ENCODE results near the gene MTHFS. TPM values are rescaled to one million over a fixed set of nuclear protein-coding genes. Genes with fewer than 3 reads are reported as not detected.

Gene MTHFS
- total RNA-seq, 1 donor from 2014 or later, result 25.4 TPM

DNA sequence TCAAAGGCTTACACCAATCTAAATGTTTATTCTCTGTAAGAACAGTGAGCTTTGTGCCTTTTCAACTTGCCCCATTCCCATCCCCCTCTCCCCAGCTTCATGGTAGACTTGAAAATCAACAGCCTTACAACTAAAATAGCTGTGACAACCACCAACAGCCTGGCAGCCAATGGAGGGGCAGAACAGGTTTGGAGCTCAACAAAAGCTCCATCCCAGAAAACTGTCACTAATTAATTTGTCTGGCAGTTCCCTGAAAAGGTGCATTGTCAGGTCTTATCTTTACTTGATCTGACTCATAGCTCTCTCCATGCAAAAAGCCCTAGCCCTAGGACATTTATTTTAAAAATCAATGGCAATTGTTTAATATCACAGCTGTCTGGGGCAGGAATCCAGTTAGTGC, 22.6 kb downstream of the MTHFS start:
- DNase-seq, result no peak

DNA sequence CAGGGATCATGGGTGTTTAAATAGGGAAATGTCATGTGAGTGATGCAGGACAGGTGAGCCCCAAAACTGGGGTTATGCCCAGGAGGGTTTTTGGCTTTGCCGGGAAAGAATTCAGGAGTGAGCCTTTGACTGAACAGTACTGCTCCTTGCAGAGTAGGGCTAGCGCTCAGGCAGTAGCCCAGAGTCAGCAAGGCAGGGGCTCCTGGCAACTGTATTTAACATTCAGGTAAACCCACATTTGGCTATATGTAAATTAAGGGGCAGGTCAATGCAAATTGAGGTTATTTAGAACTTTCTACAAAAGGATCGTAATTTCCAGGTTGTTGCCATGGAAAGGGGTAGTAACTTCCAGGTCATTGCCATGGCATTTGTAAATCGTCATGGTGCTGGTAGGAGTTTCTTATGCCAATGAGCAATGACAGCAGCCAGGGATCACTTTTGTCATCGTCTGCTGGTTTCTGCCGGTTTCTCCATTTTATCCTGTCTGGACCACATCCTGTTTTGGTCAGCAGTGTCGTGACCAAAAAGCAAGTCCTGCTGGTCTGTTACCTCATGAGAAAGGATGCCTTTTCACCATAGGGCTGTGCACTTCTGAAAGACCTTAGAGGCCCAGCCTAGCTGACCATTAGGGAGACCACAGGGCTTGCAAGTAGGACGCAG, 24.3 kb downstream of the MTHFS start:
- no peak for DNase-seq

DNA sequence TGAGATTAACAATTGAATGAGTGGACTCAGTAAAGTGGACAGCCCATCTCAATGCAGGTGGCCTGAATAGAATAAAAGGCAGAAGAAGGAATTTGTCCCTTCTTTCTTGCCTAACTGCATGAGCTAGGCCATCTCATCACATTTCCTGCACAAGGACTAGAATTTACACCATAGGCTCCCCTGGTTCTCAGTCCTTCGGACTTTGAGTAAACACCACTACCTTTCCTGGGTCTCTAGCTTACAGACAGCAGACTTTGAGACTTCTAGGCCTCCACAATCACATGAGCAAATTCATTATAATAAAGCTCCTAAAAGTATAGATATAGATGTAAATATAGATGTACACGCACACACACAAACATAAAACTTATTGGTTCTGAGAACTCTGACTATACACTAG, 28.3 kb downstream of the MTHFS start:
- no peak for DNase-seq

DNA sequence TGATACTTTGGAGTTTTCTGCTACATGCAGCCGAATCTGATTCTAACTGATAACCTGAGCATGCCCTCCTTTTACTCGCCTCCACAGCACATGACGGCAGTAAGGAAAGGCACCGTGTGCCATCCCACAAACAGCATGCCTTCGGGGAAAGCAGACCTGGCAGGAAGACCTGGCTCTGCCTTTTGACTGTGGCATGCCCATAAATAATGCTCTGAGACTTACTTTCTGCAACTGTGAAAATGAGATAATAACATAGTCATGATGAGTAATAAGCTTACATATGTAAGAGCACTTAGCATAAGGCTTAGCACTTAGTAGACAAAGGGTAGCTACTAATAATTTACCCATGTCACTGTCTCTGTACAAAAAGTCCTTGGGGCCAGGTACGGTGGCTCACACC, 32.9 kb downstream of the MTHFS start:
- no peak for DNase-seq

DNA sequence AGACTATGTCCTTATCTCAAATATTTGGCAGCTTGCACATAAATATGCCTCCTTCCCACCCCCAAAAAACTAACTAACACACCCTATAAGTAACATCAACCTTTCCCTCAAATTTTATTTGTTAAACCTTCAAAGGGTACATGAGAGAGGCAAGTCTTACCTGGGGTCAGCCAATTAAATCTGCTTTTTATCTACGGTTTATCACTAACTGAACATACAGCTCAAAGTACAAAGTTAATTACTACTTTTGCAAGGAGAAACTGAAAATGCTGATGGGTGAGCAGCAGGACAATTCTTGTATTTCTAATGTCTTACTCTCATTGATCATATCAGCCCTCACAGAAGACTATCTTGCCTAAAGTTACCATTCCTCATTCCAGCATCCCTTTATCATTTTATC, 34.6 kb downstream of the MTHFS start:
- DNase-seq, result no peak

DNA sequence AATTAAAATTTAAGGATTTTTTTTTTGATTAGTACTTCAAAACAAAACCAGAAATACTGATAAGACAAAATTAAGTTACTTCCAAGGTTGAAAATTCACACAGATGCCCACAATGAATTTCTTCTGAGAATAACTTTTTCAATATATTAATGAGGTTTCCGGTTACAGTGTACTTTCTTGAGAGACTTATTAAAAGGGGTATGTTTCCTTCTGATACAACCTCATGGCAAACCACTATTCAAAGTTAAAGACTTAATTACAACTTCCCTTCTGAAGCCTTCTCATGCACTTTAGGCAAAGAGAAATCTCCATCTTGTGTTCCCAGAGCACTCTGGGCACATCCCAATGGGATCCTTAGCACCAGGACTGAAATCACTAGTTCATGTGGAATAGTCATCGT, 36.2 kb downstream of the MTHFS start:
- DNase-seq, result no peak

DNA sequence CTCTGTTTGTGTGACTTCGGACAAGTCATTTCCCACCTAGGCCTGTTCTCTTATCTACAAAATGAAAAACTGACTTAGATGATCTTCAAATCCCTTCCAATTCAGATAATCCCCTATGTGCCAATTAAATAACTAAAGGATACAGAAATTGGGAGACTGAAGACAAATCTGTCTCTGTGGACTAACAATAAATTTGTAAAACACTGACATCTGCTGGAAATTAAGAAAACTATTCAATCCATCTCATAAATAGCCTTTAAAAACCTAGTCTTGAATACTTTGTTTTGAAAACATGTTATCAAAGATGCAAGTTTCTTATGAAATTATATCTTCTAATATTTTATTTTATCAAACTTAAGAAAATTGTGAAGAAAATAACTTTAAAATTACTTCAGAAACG, 38.3 kb downstream of the MTHFS start:
- DNase-seq, result no peak

DNA sequence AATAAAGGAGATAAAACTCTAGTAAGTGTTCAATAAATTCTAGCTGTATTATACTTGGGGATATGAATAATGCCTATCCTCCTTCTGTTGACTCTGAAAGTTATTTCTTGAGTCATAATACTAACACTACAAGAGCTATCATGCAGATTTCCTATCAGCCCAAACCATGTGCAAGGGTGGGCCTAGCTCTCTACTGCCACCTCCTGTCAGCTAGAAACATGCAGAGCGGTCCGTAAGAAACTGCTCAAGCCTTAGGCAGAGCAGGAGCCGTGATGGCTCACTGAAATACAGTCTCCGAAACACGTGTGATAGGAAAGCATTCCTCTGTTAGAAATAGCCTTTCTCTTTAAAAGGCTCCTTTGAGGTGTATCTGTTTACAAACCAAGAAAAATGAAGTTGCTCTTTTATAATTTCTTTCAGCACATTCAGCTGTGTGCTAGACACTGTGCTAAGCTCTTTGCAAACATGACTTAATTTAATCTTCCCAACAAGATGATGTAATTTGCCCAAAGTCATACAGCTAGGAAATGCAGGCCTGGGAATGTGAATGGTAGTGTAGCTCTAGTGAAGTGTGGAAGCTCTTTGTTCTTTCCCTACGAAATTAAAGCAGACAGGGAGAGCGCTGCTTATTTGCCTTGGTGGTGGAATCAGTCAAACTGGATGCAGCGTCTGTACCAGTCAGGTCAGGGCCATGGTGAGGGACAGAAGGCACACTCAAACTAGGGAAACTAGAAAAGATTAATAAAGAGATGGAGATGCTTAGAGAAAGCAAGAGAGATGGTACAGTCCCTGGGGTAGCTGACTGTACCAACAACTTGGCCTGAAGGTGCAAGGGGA, 43.1 kb downstream of the MTHFS start:
- DNase-seq, result peak; percentile 90

DNA sequence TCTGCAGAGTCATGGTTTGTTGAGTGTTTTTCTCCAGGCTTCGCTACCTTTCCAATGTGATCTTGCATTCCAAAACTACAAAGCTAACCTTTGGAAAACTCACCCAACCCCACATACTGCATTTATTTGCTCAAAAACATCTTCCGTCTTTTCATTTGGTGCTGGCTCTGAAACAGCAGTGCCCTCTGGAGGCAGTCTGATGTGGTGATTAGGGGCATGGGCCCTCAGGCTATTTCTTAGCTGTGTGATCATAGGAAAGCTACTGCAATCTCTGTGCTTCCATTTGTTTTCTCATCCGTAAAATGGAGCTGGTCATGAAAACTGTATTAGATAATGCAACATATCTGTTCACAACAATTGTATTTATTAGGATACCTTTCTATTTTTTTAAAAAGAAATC, 47.0 kb downstream of the MTHFS start:
- peak; percentile 28 for DNase-seq

DNA sequence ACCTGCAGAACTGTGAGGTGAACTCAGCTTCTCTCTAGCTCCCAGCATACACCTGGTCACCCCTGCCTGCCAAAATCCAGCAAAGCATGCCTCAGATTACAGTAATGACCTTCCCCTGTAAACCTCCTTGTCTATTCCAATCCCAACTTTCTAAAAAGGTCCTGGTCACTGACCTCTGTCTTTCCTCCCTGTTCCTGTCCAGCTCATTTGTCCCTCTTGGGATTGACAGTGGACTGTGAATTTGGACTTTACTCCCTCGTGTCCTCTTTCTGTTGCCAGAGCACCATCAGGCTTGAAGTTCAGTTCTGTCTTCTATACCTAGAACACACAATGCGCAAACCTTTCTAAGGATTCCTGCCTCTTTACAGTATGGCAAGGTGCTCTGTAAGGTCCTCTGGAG, 50.3 kb downstream of the MTHFS start:
- no peak for DNase-seq

DNA sequence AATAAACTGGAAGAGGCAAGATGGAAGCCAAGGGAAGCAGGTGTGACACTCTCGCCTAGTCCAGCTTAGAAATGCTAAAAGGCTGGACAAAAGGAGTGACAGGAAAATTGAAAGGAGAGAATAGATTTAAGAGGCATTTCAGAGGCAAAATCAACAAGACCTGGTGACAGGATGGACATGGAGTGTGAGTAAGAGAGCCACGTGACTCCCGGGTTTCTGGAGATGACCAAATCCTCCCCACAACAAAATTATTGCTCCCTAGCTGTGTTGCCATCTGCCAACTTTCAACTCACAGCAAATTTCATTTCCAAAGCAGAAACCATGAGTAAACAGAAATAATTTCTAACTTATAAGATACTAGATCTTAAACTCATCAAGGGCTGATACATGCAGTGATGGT, 52.6 kb downstream of the MTHFS start:
- no peak for DNase-seq

DNA sequence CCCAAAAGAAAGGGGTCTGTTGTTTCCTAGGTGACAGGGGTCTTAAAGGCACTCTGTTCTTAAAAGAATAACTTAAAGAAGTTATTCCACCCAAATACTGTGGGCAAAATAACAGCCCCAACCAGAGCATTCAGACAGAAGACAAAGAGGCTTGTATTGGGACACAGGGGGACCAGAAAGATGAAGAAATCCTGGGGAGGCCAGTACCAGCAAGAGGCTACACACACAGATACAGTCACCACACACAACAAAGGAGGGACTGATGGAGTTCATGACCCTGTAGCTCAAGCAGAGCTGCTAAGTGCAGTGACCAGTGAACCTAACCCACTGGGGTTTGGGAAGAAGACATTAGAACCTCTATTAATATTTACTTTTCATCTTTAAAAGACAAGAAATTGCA, 59.0 kb downstream of the MTHFS start:
- DNase-seq, result no peak

DNA sequence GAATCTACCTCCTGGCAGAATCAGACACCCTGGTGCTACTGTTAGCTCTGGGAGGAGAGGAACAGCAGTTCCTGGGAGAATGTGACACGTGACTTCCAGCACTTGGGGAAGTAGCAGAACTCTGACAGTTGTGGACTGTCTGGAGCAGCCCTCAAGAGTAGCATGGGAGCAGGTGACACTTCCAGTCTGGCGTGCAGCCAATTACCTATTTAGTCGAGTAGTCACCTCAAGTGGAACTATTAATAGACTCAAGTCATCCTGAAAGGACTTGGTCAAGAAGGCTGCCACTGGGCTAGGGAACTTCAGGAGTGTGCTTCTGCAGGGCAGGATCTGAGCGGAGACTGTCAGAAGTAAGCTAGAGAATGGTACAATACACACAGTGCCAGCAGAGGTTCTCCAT, 62.3 kb downstream of the MTHFS start:
- DNase-seq, result peak; percentile 80

DNA sequence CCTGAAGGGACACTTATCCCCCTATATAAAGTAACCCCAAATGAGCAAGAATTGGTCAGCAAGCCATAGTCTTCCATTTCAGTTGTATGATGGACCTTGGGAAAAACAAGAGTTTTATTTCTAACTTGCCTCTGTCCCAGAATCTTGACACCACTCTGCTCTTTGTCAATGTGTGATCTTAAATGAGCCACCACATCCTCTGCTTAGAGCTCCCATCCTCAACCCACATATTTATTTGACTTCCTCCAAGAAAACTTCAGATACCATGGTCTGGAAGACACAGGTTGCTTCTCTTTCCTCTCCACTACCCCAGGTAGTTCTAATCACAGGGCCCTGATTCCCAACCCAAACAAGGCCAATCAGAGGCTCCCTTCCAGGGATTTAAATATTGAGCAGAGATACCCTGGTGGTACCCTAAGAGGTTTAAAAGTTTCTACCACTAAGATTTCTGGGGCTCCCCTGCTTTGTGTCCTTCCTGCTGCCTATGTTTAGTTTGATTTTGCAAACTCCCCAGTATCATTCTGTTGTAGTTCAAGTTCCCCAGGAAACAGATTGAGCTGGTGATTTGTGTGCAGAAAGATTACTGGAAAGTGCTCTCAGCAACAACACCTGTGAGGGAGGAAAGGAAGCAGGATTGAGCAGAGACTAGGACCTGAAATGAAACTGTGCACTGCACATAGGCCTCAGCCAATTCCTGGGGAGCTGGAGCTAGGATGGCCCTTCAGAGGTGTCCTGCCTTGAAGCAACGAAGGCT, 64.3 kb downstream of the MTHFS start:
- no peak for DNase-seq

DNA sequence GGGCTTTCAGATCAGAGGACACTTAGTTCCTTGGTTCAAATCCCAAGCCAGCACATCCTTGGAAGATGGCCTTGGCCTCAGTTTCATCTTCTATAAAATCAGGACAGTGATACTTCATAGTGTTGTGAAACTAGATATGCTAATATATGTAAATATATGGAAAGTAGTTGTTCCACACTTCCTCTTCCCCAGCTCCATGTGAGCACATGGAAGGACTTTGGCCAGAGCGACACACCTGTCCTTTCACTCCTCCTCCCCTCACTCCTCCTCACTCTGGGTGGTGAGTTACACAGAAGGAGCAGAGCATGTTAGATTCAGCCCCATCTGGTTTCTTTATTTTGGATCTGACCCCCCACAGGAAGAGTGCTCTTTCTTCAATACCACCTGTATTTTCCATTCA, 65.2 kb downstream of the MTHFS start:
- no peak for DNase-seq

DNA sequence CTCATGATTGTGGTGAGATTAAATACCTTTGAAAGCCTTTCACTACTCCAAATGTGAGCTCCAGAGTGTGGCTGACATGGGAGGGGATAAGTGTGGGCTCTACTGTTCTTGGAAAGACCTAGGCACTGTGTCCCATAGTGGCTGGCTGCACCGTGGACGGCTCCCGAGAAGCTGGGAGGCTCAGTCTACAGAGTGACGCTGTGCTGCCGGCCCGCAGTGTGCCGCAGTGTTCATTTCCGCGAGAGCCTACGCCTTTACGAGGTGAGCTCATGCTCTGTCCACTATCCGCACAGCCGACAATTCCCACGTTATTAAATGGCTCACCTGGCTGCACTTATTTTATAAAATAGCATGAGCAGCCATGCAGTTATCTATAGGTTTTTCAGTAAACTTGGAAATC, 66.9 kb downstream of the MTHFS start:
- no peak for DNase-seq

DNA sequence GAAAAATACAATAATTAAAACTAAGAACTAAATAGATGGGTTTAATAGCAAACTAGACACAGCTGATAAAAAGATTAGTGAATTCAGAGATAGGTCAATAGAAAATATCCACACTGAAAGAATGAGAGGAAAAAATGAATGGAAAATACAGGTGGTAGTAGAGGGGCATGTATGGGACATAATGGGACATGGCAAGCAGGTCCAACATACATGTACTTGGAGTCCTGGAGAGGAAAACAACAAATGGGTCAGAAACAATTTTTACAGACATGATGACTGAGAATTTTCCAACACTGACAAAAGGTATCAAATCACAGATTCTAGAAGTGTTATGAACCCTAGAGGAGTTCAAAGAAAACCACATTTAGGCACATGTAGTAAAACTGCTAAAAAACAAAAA, 68.4 kb downstream of the MTHFS start:
- DNase-seq, result no peak

DNA sequence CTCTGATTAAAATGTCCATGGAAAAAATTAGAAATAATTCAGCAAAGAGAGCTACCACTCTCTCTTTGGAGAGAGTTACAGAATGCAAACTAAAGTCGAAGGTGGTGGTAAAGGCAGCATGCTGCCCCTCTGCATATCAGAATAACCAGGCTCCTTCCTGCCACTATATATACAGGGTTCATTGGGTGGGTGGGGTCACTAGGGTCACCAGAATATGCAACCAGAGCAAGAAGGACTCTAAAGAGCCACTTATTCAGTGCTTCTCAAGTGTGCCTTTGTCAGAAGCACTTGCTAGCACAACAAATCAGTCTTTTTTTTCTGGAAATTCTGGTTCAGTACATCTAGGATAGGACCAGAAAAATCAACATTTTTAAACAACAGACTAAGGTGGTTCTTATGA, 70.0 kb downstream of the MTHFS start:
- DNase-seq, result no peak

DNA sequence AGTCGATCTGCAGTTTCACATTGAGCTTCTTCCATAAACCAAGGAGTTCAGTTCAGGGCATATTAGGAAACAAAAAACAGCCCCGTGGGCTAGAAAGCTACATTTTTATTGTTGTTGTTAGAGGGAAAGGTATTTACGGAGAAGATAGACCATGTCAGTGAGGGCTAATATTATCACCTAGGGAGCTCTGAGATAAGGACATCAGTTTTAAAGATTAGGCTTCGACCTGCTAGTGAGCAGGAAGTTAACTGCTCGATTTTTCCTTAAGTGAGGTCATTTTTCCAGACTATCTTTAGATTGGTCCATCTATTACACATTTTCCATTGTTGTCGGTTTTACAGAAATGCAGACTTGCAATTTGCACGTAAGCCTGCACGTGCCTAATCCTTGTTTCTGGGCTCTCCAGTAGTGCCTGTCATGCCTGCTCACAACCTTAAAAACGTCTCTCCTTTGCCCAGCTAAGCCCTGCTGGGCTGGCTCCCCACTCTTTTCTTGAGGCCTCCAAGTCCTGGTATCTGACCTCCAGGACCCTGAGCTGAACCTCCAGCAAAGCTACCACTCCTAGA, 72.6 kb downstream of the MTHFS start:
- DNase-seq, result no peak

DNA sequence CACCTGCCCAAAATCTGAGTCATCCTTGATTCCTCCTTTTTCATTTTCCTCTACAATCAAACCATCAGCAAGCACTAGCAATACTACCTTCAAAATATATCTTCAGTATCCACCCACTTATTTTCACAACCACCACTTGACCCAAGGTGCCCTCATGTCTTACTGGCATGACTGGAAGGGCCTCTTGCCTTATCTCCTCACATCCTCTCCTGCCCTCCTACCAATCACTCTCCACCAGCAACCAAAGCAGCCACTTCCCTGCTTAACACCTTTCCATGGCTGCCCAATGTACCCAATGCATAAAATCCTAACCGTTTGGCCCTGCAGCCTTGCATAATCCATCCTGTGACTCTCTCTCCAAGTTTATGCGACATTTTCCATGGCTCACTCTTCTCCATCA, 76.0 kb downstream of the MTHFS start:
- no peak for DNase-seq

DNA sequence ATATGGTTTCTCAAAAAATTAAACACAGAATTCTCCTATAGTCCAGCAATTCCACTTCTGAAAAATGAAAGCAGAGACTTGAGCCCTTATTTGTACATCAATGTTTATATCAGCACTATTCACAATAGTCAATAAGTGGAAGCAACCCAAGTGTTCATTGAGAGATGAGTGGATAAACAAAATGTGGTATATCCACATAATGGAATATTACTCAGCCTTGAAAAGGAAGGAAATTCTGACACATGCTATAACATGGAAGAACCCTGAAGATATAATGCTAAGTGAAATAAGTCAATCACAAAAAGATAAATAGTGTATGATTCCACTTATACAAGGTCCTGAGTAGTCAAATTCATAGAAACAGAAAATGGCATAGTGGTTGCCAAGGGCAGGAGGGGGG, 76.6 kb downstream of the MTHFS start:
- DNase-seq, result no peak

DNA sequence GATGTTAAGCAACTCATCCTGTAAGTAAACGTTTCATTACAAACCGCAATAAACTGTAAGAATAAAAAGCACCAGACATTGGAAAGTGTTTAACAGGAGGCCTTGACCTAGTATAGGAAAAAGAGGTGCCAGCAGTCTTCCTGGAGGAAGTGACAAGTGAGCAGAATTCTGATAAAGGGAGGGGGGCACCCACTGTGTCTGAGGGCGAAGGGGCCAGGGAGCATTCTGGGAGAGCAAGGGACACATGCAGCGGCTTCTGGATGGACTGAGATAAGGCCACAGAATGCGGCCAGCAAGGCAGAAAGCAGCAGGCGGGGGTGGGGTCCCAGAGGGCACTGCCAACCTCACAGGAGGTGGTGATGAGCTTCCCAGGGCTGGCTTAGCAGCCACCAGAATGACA, 80.2 kb downstream of the MTHFS start:
- no peak for DNase-seq

DNA sequence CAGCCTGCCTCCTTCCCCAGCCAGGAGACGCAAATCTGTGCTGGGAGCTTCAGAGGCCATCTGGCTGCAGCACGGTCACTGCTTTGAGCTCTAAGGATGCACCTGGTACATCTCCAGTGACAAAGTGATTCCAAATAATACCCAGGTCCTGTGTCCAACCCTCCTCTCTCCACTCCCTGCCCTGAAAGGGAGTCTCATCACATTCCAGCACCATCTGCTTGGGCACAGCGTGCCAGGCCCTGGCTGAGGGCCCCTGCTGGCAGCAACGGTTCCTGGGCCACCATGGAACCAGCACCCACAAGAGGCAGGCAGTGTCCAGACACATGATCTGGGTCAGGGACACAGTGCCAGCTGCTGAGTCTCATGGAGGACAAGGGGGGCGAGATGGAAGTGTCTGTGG, 81.3 kb downstream of the MTHFS start:
- peak; percentile 20 for DNase-seq
